Heart left ventricle (tissue), 16 donors: ENCODE results near the gene SST. TPM values are rescaled to one million over a fixed set of nuclear protein-coding genes. Genes with fewer than 3 reads are reported as not detected.

Experiments
- ATAC-seq, 4 donors: fragments of 200-7000 bp; cut with Tn5 transposase; one replicate each; pipeline ENCODE4 v1.9.1; 2020 to 2022; ENCODE audit warnings: moderate library complexity in 4 of 4, mild to moderate bottlenecking in 3 of 4, moderate number of reproducible peaks in 1 of 4
- DNase-seq, 5 donors: peaks; one replicate each; pipeline ENCODE4 v3.0.0-alpha.2; 2020
- H3K27ac ChIP-seq, 12 donors: fragments of 200-600 bp; sonication (generic) in 4 of 12; one replicate each; pipeline versions ENCODE4 v1.5.0 to v1.8.0; 2016 to 2022; ENCODE audit warnings: mild to moderate bottlenecking in 2 of 12
- H3K27me3 ChIP-seq, 9 donors: fragments of 200-600 bp; sonication (generic) in 2 of 9; one replicate each; pipeline versions ENCODE4 v1.5.1 to v1.8.0; 2016 to 2022; ENCODE audit warnings: mild to moderate bottlenecking in 3 of 9
- H3K36me3 ChIP-seq, 9 donors: fragments of 200-600 bp; sonication (generic) in 2 of 9; one replicate each; pipeline versions ENCODE4 v1.5.0 to v1.8.0; 2018 to 2022; ENCODE audit warnings: mild to moderate bottlenecking in 2 of 9
- H3K4me1 ChIP-seq, 12 donors: fragments of 200-600 bp; sonication (generic) in 4 of 12; one replicate each; pipeline versions ENCODE4 v1.5.0 to v1.8.0; 2016 to 2022; ENCODE audit warnings: mild to moderate bottlenecking in 3 of 12
- H3K4me3 ChIP-seq, 12 donors: fragments of 200-600 bp; sonication (generic) in 4 of 12; one replicate each; pipeline versions ENCODE4 v1.5.0 to v1.8.0; 2017 to 2022; ENCODE audit warnings: mild to moderate bottlenecking in 9 of 12, moderate library complexity in 4 of 12
- H3K9me3 ChIP-seq, 12 donors: fragments of 200-600 bp; sonication (generic) in 4 of 12; one replicate each; pipeline versions ENCODE4 v1.5.0 to v1.8.0; 2016 to 2022; ENCODE audit warnings: mild to moderate bottlenecking in 1 of 12
- POLR2A ChIP-seq, 2 donors: fragments of 450-650 bp; IDR thresholded peaks; one replicate each; pipeline ENCODE4 v1.6.1; 2017; ENCODE audit warnings: antibody characterized with exemption in 2 of 2, mild to moderate bottlenecking in 2 of 2, moderate library complexity in 2 of 2
- WGBS, 4 donors: extraction: QIAGEN DNeasy Blood & Tissue Kit in 2 of 4; methylation state at CpG; one replicate each; pipeline versions ENCODE4 v1.1.5 to v1.1.7; 2013 to 2018; 5-methylcytosine and 5-hydroxymethylcytosine counted together
- intact Hi-C, 10 donors: fragments of 100-400 bp; cut with DNase I; formaldehyde crosslinking; loops; one replicate each; pipeline versions ENCODE4 v1.11.1 to v1.14.2; 2022
- polyA plus RNA-seq, 2 donors: library from polyadenylated mRNA; stranded (reverse); fragments of 200-250 nt; gene quantifications; one replicate each; pipeline ENCODE4 v1.2.3, GENCODE V29; 2013
- total RNA-seq, 9 donors: library from RNA; depleted of rRNA in 2 of 9; stranded (reverse); fragments of >200 nt in 2 of 9; fragmentation: NEBNext Ultra II Directional in 3 of 9; extraction: Animal tissue kit (Norgen Biotek cat#: 25700) in 3 of 9; gene quantifications; one replicate each; pipeline versions ENCODE4 v1.1.0 to v1.2.4, GENCODE V29; 2016 to 2023
- TF ChIP-seq, protein P1 (sequence below), 12 donors: fragments of 200-600 bp; sonication (generic) in 4 of 12; IDR thresholded peaks; one replicate each; pipeline versions ENCODE4 v1.5.0 to v1.8.0; 2018 to 2022; ENCODE audit warnings: antibody characterized with exemption in 12 of 12, mild to moderate bottlenecking in 5 of 12
- donor health status: ischemic (EF 13 %, LVEDD 7.1; RV severe dilation, severe dysfunction).
- donor health status: healthy with polysubstance abuse.
- donor health status: DM: no; HTN: yes; CAD: no.
- donor health status: DM: no; HTN: no; CAD: no.
- donor health status: ischemic (EF 25% LVEDD 6.9; RV normal size, moderate dysfunction).
- donor health status: ischemic (EF 25% LVEDD 5.7; RV mildly dilated, moderate dysfunction).
- donor health status: healthy.
- donor health status: DM: yes; HTN: yes; CAD: no.
- donor health status: ischemic (EF 35%, LVEDD 5.7; RV mildly dilated, moderate dysfunction).
- donor health status: nonischemic (EF 11% LVEDD 7.7; RV severe dilation, severe dysfunction).
- donor health status: DM: yes; HTN: yes; CAD: no.
- donor health status: PGD.
- donor health status: ischemic (EF 29% LVEDD 5.4; RV normal size, mild dysfunction).
- donor health status: nonischemic (EF 23%, LVEDD 6.1; RV moderate dilation, normal function).

Gene SST
- total and polyA plus RNA-seq, 11 donors: not detected

DNA sequence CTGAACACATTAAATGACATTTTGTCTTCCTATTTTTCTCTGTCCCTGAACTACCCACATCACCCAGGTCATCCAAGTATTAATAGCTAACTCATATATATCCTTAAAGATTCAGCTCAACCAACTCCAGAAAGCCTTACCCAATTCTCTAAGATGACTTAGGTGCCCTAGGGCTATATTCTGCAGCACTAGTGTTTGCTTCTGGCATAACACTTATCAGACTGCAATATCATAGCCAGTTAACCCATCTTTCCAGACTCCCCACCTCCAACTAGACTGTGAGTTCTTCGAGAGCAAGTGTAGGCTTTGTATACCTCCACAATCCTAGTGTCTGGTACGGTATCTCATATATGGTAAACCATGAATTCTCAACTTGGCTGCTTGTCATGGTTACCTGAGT is 50.7 kb downstream of the SST start:
- H3K27me3 ChIP-seq: peaks cover 0 to 3% (median 0%) of the 10 kb centered on the region in 9 donors
- intact Hi-C loops: loop anchor here in 4 of 10 donors (5.0 kb wide), 3 partner anchors 58 to 302 kb away; no protein-coding TSS in a partner anchor
- H3K4me3 ChIP-seq: no peak overlapping the region
- no peak for ATAC-seq
- no peak for DNase-seq
- H3K9me3 ChIP-seq: no peaks in the 10 kb centered on the region
- TF ChIP-seq POLR2A (IDR thresholded peaks at IDR 0.05): no peak
- TF ChIP-seq, protein P1, sequence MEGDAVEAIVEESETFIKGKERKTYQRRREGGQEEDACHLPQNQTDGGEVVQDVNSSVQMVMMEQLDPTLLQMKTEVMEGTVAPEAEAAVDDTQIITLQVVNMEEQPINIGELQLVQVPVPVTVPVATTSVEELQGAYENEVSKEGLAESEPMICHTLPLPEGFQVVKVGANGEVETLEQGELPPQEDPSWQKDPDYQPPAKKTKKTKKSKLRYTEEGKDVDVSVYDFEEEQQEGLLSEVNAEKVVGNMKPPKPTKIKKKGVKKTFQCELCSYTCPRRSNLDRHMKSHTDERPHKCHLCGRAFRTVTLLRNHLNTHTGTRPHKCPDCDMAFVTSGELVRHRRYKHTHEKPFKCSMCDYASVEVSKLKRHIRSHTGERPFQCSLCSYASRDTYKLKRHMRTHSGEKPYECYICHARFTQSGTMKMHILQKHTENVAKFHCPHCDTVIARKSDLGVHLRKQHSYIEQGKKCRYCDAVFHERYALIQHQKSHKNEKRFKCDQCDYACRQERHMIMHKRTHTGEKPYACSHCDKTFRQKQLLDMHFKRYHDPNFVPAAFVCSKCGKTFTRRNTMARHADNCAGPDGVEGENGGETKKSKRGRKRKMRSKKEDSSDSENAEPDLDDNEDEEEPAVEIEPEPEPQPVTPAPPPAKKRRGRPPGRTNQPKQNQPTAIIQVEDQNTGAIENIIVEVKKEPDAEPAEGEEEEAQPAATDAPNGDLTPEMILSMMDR (IDR thresholded peaks at IDR 0.05): no peak
- 61 to 97% (median 82%) methylated on average over 2 of the region's 2 CpGs for WGBS, 4 donors
- H3K36me3 ChIP-seq: no peaks in the 10 kb centered on the region
- H3K4me1 ChIP-seq: no peaks in the 10 kb centered on the region
- no peak overlapping the region for H3K27ac ChIP-seq

Other genes starting within 250 kb of the SST start
- not detected for gene RTP2, start 32.2 kb upstream of the SST start, total RNA-seq
- gene RTP2, start 32.2 kb upstream of the SST start, polyA plus RNA-seq: not detected
- gene BCL6, start 75.1 kb upstream of the SST start, total RNA-seq: 100 to 1,000 TPM in 1 of 9 donors, 10 to 100 TPM in 8; 29.7 to 109 (median 62.0) TPM
- gene BCL6, start 75.1 kb upstream of the SST start, polyA plus RNA-seq: 10 to 100 TPM; 29.3 to 45.7 TPM